HEK293 (cell line): ENCODE measurements around the gene IL23R.

Experiments
- CTCF ChIA-PET: fragments of 350-600 bp; formaldehyde crosslinking; extraction: SDS; loops from one replicate; lab custom pipeline; 2021; ENCODE audit warnings: antibody characterized with exemption; lab: Yijun Ruan, JAX
- POLR2A ChIA-PET: fragments of 300-600 bp; formaldehyde crosslinking; extraction: SDS; loops from one replicate; lab custom pipeline; 2020; ENCODE audit warnings: antibody characterized with exemption, inconsistent platforms; lab: Yijun Ruan, JAX
- H3K27ac ChIP-seq: fragments of 200-500 bp; sonication (Bioruptor generic); 2 replicates; pipeline ENCODE4 v1.5.1; 2014; ENCODE audit warnings: low read depth, low read length, control low read depth, inconsistent platforms; ENCODE audit errors: extremely low read depth
- H3K36me3 ChIP-seq, 2 experiments: fragments of 200-500 bp in 1 of 2; sonication (Bioruptor generic) in 1 of 2; 1 replicate in 1 of 2; 2 replicates in 1 of 2; pipeline ENCODE4 v1.5.1; 2014 to 2017; ENCODE audit warnings: inconsistent platforms in 2 of 2, low read length in 2 of 2; ENCODE audit not compliant: control insufficient read depth in 2 of 2, insufficient read depth in 1 of 2
- H3K4me1 ChIP-seq: fragments of 200-500 bp; sonication (Bioruptor generic); 2 replicates; pipeline ENCODE4 v1.5.1; 2014; ENCODE audit warnings: mild to moderate bottlenecking, low read length, inconsistent platforms; ENCODE audit not compliant: control insufficient read depth, insufficient read depth
- H3K4me3 ChIP-seq: 2 replicates; pipeline ENCODE4 v1.5.1; 2011; ENCODE audit warnings: low read depth, mild to moderate bottlenecking, control low read depth, low read length, moderate library complexity
- H3K9me3 ChIP-seq: fragments of 200-500 bp; sonication (Bioruptor generic); 2 replicates; pipeline ENCODE4 v1.5.1; 2014; ENCODE audit warnings: low read depth, low read length, inconsistent platforms; ENCODE audit not compliant: control insufficient read depth, insufficient read depth
- GFI1B ChIP-seq: fragments of 450-650 bp; formaldehyde crosslinking; IDR thresholded peaks from 2 replicates; pipeline ENCODE4 v1.5.1; 2016; ENCODE audit warnings: missing biosample characterization, missing genetic modification characterization
- KLF10 ChIP-seq: fragments of 450-650 bp; IDR thresholded peaks from 2 replicates; pipeline ENCODE4 v1.5.1; 2018; ENCODE audit warnings: missing biosample characterization, mild to moderate bottlenecking, missing genetic modification characterization
- REPIN1 ChIP-seq: fragments of 450-650 bp; formaldehyde crosslinking; IDR thresholded peaks from 2 replicates; pipeline ENCODE4 v1.5.1; 2017; ENCODE audit warnings: missing biosample characterization, missing genetic modification characterization, low read depth
- SALL2 ChIP-seq: fragments of 450-650 bp; formaldehyde crosslinking; IDR thresholded peaks from 2 replicates; pipeline ENCODE4 v1.5.0; 2017; ENCODE audit warnings: missing biosample characterization, mild to moderate bottlenecking, missing genetic modification characterization, borderline replicate concordance
- YY2 ChIP-seq: fragments of 450-650 bp; formaldehyde crosslinking; IDR thresholded peaks from 2 replicates; pipeline ENCODE4 v1.5.1; 2016; ENCODE audit warnings: missing biosample characterization, missing genetic modification characterization
- ZBTB7A ChIP-seq: fragments of 450-650 bp; formaldehyde crosslinking; IDR thresholded peaks from 2 replicates; pipeline ENCODE4 v1.5.1; 2016; ENCODE audit warnings: low read depth, missing biosample characterization, missing genetic modification characterization
- ZFP3 ChIP-seq: fragments of 450-650 bp; formaldehyde crosslinking; IDR thresholded peaks from 2 replicates; pipeline ENCODE4 v1.5.1; 2016; ENCODE audit warnings: low read depth, missing biosample characterization, missing genetic modification characterization
- ZNF16 ChIP-seq: fragments of 450-650 bp; formaldehyde crosslinking; IDR thresholded peaks from 2 replicates; pipeline ENCODE4 v1.5.1; 2016; ENCODE audit warnings: low read depth, missing biosample characterization, missing genetic modification characterization
- ZNF24 ChIP-seq: fragments of 450-650 bp; formaldehyde crosslinking; IDR thresholded peaks from 2 replicates; pipeline ENCODE4 v1.5.1; 2016; ENCODE audit warnings: missing biosample characterization, missing genetic modification characterization
- ZNF248 ChIP-seq: fragments of 450-650 bp; formaldehyde crosslinking; IDR thresholded peaks from 2 replicates; pipeline ENCODE4 v1.5.1; 2017; ENCODE audit warnings: missing biosample characterization, missing genetic modification characterization
- ZNF266 ChIP-seq: fragments of 450-650 bp; formaldehyde crosslinking; IDR thresholded peaks from 2 replicates; pipeline ENCODE4 v1.5.1; 2016; ENCODE audit warnings: missing biosample characterization, missing genetic modification characterization, low read depth
- ZNF274 ChIP-seq, 2 experiments: fragments of 200-500 bp in 1 of 2; fragments of 450-650 bp in 1 of 2; sonication (Bioruptor generic) in 1 of 2; formaldehyde crosslinking in 1 of 2; IDR thresholded peaks; 2 replicates each; pipeline versions ENCODE4 v1.5.1 to v1.6.1; 2014 to 2016; ENCODE audit warnings: borderline replicate concordance in 1 of 2, inconsistent platforms in 1 of 2, low read length in 1 of 2, missing biosample characterization in 1 of 2, missing genetic modification characterization in 1 of 2
- ZNF324 ChIP-seq: fragments of 450-650 bp; formaldehyde crosslinking; IDR thresholded peaks from 2 replicates; pipeline ENCODE4 v1.5.1; 2016; ENCODE audit warnings: missing biosample characterization, missing genetic modification characterization
- ZNF366 ChIP-seq: fragments of 450-650 bp; formaldehyde crosslinking; conservative IDR thresholded peaks from 2 replicates; pipeline ENCODE4 v1.5.1; 2016; ENCODE audit warnings: missing biosample characterization, missing genetic modification characterization
- ZNF514 ChIP-seq: fragments of 450-650 bp; formaldehyde crosslinking; IDR thresholded peaks from 2 replicates; pipeline ENCODE4 v1.5.1; 2016; ENCODE audit warnings: missing biosample characterization, missing genetic modification characterization
- ZNF792 ChIP-seq: fragments of 450-650 bp; formaldehyde crosslinking; IDR thresholded peaks from 2 replicates; pipeline ENCODE4 v1.5.1; 2016; ENCODE audit warnings: missing biosample characterization, missing genetic modification characterization
- ZSCAN16 ChIP-seq: fragments of 450-650 bp; formaldehyde crosslinking; IDR thresholded peaks from 2 replicates; pipeline ENCODE4 v1.5.1; 2016; ENCODE audit warnings: missing biosample characterization, missing genetic modification characterization
- TF ChIP-seq, protein P1 (sequence below): fragments of 450-650 bp; formaldehyde crosslinking; IDR thresholded peaks from 2 replicates; pipeline ENCODE4 v1.5.1; 2017; ENCODE audit warnings: missing biosample characterization, missing genetic modification characterization
- TF ChIP-seq, protein P2 (sequence below): fragments of 450-650 bp; formaldehyde crosslinking; IDR thresholded peaks from 2 replicates; pipeline ENCODE4 v1.5.1; 2016; ENCODE audit warnings: missing biosample characterization, missing genetic modification characterization, low read depth
- TF ChIP-seq, protein P3 (sequence below): fragments of 450-650 bp; formaldehyde crosslinking; IDR thresholded peaks from 2 replicates; pipeline ENCODE4 v1.5.1; 2016; ENCODE audit warnings: missing biosample characterization, missing genetic modification characterization
- TF ChIP-seq, protein P4 (sequence below): fragments of 450-650 bp; formaldehyde crosslinking; IDR thresholded peaks from 2 replicates; pipeline ENCODE4 v1.5.1; 2016; ENCODE audit warnings: missing biosample characterization, missing genetic modification characterization
- TF ChIP-seq, protein P5 (sequence below): sonication (generic); formaldehyde crosslinking; IDR thresholded peaks from 2 replicates; pipeline ENCODE4 v1.8.1; 2022; ENCODE audit warnings: mild to moderate bottlenecking, moderate library complexity, missing genetic modification reagents

The IL23R gene

DNA sequence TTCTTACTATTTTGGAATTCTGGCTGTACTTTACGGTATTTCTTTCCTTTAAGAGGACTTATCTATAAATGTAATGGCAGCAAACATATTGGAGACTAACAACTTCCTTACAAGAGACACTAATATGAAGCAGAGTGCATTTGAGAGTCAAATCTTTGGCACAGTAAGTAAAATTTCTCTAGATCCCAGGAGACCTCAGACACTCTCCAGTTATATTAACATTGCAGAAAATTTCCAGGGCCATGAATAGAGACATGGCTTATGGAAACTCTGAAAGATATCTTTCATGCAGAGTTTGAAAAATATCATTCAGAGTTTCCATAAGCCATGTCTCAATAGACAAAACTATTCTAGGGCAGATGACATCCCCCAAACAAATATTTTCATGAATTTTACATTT lies 51.2 kb downstream of the IL23R start (continued):
- TF ChIP-seq, protein P1, sequence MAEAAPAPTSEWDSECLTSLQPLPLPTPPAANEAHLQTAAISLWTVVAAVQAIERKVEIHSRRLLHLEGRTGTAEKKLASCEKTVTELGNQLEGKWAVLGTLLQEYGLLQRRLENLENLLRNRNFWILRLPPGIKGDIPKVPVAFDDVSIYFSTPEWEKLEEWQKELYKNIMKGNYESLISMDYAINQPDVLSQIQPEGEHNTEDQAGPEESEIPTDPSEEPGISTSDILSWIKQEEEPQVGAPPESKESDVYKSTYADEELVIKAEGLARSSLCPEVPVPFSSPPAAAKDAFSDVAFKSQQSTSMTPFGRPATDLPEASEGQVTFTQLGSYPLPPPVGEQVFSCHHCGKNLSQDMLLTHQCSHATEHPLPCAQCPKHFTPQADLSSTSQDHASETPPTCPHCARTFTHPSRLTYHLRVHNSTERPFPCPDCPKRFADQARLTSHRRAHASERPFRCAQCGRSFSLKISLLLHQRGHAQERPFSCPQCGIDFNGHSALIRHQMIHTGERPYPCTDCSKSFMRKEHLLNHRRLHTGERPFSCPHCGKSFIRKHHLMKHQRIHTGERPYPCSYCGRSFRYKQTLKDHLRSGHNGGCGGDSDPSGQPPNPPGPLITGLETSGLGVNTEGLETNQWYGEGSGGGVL (tag by site-specific recombination) = no peak
- TF ChIP-seq ZSCAN16 (tag by site-specific recombination) (no peak), KLF10 (tag by site-specific recombination) (no peak), ZNF366 (tag by site-specific recombination) (no peak), GFI1B (tag by site-specific recombination) (no peak), ZNF324 (tag by site-specific recombination) (no peak), SALL2 (tag by site-specific recombination) (no peak), ZNF274 (IDR thresholded peaks at IDR 0.05; ENCODE audit: low read length) (no peak), ZNF274 (tag by site-specific recombination; IDR thresholded peaks at IDR 0.05; ENCODE audit: borderline replicate concordance) (no peak), YY2 (tag by site-specific recombination) (no peak)
- TF ChIP-seq, protein P2, sequence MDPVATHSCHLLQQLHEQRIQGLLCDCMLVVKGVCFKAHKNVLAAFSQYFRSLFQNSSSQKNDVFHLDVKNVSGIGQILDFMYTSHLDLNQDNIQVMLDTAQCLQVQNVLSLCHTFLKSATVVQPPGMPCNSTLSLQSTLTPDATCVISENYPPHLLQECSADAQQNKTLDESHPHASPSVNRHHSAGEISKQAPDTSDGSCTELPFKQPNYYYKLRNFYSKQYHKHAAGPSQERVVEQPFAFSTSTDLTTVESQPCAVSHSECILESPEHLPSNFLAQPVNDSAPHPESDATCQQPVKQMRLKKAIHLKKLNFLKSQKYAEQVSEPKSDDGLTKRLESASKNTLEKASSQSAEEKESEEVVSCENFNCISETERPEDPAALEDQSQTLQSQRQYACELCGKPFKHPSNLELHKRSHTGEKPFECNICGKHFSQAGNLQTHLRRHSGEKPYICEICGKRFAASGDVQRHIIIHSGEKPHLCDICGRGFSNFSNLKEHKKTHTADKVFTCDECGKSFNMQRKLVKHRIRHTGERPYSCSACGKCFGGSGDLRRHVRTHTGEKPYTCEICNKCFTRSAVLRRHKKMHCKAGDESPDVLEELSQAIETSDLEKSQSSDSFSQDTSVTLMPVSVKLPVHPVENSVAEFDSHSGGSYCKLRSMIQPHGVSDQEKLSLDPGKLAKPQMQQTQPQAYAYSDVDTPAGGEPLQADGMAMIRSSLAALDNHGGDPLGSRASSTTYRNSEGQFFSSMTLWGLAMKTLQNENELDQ (tag by site-specific recombination) = no peak
- TF ChIP-seq, all 188 proteins: peak for 0

DNA sequence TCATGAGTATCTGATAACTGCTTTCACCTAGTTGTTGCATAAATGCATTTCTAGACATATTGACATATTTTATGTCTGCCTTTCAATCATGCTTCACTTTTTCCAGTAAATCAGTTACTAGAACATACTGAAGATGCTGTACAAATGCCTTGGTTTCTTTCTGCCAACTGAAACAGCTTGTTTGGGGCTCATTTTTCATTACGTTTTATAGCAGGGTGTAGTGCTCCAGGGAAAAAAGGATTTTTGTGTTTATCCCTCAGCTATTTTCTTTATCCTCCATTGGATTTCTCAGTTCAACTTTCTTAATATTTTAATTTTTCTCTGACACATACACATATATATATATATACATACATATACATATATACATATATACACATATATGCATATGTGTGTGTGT lies 51.7 kb downstream of the IL23R start:
- H3K36me3 ChIP-seq = no peaks in the 10 kb centered on the region
- no peaks in the 10 kb centered on the region for H3K4me1 ChIP-seq
- H3K27ac ChIP-seq = no peak overlapping the region
- CTCF ChIA-PET = interaction anchor here (0.5 to 0.9 kb wide), 2 partner anchors 8 to 267 kb away, joined by 3 to 6 read pairs; no protein-coding TSS in a partner anchor
- POLR2A ChIA-PET = no interaction called here
- no peak overlapping the region for H3K4me3 ChIP-seq
- no peaks in the 10 kb centered on the region for H3K9me3 ChIP-seq
- TF ChIP-seq ZNF16 (tag by site-specific recombination) (no peak), REPIN1 (tag by site-specific recombination) (no peak), ZNF266 (tag by site-specific recombination) (no peak), ZNF514 (tag by site-specific recombination) (no peak), ZNF248 (tag by site-specific recombination) (no peak)
- TF ChIP-seq, protein P3, sequence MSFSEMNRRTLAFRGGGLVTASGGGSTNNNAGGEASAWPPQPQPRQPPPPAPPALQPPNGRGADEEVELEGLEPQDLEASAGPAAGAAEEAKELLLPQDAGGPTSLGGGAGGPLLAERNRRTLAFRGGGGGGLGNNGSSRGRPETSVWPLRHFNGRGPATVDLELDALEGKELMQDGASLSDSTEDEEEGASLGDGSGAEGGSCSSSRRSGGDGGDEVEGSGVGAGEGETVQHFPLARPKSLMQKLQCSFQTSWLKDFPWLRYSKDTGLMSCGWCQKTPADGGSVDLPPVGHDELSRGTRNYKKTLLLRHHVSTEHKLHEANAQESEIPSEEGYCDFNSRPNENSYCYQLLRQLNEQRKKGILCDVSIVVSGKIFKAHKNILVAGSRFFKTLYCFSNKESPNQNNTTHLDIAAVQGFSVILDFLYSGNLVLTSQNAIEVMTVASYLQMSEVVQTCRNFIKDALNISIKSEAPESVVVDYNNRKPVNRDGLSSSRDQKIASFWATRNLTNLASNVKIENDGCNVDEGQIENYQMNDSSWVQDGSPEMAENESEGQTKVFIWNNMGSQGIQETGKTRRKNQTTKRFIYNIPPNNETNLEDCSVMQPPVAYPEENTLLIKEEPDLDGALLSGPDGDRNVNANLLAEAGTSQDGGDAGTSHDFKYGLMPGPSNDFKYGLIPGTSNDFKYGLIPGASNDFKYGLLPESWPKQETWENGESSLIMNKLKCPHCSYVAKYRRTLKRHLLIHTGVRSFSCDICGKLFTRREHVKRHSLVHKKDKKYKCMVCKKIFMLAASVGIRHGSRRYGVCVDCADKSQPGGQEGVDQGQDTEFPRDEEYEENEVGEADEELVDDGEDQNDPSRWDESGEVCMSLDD (tag by site-specific recombination) = no peak

DNA sequence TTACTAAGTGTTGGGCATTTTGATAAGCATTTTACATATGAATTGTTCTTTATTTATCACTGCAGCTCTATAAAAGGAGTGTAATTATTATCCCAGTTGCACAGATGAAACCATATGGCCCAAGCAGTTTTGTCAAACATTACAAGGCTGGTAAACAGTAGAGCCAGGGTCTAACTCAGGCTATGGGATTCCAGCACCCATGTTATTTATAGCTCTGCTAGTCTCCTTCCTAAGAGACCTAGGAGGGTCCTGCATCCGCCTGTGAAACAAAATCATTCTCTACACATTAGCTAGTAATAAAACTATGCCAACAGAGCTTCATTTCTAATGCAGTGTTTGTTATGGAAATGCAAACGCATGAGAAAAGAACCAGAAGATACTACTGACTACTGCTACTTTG lies 58.6 kb downstream of the IL23R start:
- no peaks in the 10 kb centered on the region for H3K36me3 ChIP-seq
- no peak overlapping the region for H3K4me3 ChIP-seq
- no peaks in the 10 kb centered on the region for H3K9me3 ChIP-seq
- no peaks in the 10 kb centered on the region for H3K4me1 ChIP-seq
- no peak overlapping the region for H3K27ac ChIP-seq
- ChIA-PET CTCF (interaction anchor here (0.6 to 5.6 kb wide), 3 partner anchors 11 to 276 kb away, joined by 3 to 62 read pairs (median 6); no protein-coding TSS in a partner anchor), POLR2A (no interaction called here)
- TF ChIP-seq ZNF792 (tag by site-specific recombination) (no peak), ZFP3 (tag by site-specific recombination) (no peak), ZNF24 (no peak), ZBTB7A (tag by site-specific recombination) (no peak)
- TF ChIP-seq, protein P4, sequence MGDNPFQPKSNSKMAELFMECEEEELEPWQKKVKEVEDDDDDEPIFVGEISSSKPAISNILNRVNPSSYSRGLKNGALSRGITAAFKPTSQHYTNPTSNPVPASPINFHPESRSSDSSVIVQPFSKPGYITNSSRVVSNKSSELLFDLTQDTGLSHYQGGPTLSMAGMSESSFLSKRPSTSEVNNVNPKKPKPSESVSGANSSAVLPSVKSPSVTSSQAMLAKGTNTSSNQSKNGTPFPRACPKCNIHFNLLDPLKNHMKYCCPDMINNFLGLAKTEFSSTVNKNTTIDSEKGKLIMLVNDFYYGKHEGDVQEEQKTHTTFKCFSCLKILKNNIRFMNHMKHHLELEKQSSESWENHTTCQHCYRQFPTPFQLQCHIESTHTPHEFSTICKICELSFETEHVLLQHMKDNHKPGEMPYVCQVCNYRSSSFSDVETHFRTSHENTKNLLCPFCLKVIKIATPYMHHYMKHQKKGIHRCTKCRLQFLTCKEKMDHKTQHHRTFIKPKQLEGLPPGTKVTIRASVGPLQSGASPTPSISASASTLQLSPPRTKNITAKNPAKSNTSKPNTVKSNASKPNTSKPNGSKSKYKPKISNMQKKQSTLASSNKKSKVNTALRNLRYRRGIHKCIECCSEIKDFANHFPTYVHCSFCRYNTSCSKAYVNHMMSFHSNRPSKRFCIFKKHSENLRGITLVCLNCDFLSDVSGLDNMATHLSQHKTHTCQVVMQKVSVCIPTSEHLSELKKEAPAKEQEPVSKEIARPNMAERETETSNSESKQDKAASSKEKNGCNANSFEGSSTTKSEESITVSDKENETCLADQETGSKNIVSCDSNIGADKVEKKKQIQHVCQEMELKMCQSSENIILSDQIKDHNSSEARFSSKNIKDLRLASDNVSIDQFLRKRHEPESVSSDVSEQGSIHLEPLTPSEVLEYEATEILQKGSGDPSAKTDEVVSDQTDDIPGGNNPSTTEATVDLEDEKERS (tag by site-specific recombination) = no peak
- TF ChIP-seq, protein P5, sequence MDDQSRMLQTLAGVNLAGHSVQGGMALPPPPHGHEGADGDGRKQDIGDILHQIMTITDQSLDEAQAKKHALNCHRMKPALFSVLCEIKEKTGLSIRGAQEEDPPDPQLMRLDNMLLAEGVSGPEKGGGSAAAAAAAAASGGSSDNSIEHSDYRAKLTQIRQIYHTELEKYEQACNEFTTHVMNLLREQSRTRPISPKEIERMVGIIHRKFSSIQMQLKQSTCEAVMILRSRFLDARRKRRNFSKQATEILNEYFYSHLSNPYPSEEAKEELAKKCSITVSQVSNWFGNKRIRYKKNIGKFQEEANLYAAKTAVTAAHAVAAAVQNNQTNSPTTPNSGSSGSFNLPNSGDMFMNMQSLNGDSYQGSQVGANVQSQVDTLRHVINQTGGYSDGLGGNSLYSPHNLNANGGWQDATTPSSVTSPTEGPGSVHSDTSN (CRISPR knock-in tag) = no peak
